C4-2B (cell line): ENCODE results near the gene ANKFY1.

ENCODE experiments used
- CTCF ChIP-seq: fragments of 450-650 bp; conservative IDR thresholded peaks from 2 replicates; pipeline ENCODE4 v1.5.1; 2017; ENCODE audit warnings: mild to moderate bottlenecking
- ZFX ChIP-seq: fragments of 450-650 bp; IDR thresholded peaks from 2 replicates; pipeline ENCODE4 v1.6.1; 2017

DNA sequence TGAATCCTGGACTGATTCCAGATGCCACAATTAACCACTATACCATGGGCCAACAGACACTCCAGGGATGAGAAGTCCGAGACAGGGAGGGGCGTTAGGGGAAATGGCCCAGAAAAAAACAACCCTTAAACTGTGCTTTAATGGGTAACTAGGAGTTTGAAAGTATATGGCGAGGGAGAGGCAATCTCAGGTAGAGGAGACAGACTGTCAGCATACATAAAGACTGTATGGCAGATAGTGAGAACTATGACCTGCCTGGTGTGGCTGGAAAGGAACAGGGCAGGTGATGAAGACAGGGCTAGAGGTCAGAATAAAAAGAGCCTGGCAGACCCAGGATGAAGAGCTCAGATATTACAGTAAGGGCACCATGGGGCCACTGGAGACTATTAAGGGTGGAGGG lies 129.1 kb downstream of the ANKFY1 start:
- TF ChIP-seq CTCF (no peak), ZFX (no peak)
